K562 (cell line): ENCODE measurements around the gene EIF3M. TPM values are rescaled to one million over a fixed set of nuclear protein-coding genes. Genes with fewer than 3 reads are reported as not detected.

Source experiments
- ATAC-seq: fragments of 200-7000 bp; cut with Tn5 transposase; 3 replicates; pipeline ENCODE4 v1.9.1; 2020; ENCODE audit warnings: moderate library complexity
- BruUV-seq: library from RNA; stranded (reverse); fragments of 400-500 nt; replicated peaks from 2 replicates; lab custom pipeline; 2021; lab: Mats Ljungman, UMichigan
- CTCF ChIA-PET: fragments of 300-600 bp; formaldehyde crosslinking; extraction: SDS; loops from one replicate; lab custom pipeline; 2021; ENCODE audit warnings: low intra/inter-chr PET ratio; lab: Yijun Ruan, JAX
- POLR2A ChIA-PET: fragments of 300-600, 350-650 bp; sonication (Branson Sonifier 250); formaldehyde crosslinking; extraction: SDS; loops from one replicate; lab custom pipeline; 2021; ENCODE audit warnings: antibody characterized with exemption, inconsistent platforms; lab: Yijun Ruan, JAX
- DNase-seq, 4 experiments: peaks; one replicate each; pipeline versions ENCODE4 v3.0.0 to v3.0.0-alpha.2; 2011 to 2018; ENCODE audit warnings: low spot score in 3 of 4, mixed read lengths in 3 of 4; ENCODE audit errors: extremely low read depth in 1 of 4
- FAIRE-seq: peaks from 2 replicates; lab custom pipeline; 2011; peaks lifted over from hg19 to GRCh38; lab: Jason Lieb, UNC
- H2AFZ ChIP-seq: 2 replicates; pipeline ENCODE4 v1.6.0; 2011; ENCODE audit warnings: low read depth, low read length, control low read depth, inconsistent platforms
- H3K27ac ChIP-seq: fragments of 200-600 bp; 3 replicates; pipeline ENCODE4 v1.8.0; 2011; ENCODE audit warnings: low read depth, mild to moderate bottlenecking, control low read depth, inconsistent platforms, low read length, moderate library complexity, mixed read lengths; ENCODE audit errors: extremely low read depth
- H3K27me3 ChIP-seq, 2 experiments: fragments of 300-600 bp in 1 of 2; 2 replicates in 1 of 2; 3 replicates in 1 of 2; pipeline versions ENCODE4 v1.6.0 to v1.8.0; 2011; ENCODE audit warnings: inconsistent platforms in 2 of 2, low read length in 2 of 2, mild to moderate bottlenecking in 1 of 2, mixed read lengths in 1 of 2, moderate library complexity in 1 of 2; ENCODE audit not compliant: control insufficient read depth in 2 of 2, insufficient read depth in 2 of 2
- H3K36me3 ChIP-seq: fragments of 300-600 bp; 3 replicates; pipeline ENCODE4 v1.8.0; 2011; ENCODE audit warnings: mild to moderate bottlenecking, low read length, inconsistent platforms; ENCODE audit not compliant: control insufficient read depth, insufficient read depth
- H3K4me1 ChIP-seq, 2 experiments: fragments of 200-600 bp in 1 of 2; replicated peaks in 1 of 2; 2 replicates in 1 of 2; 3 replicates in 1 of 2; pipeline versions ENCODE4 v1.5.1 to v1.8.0; 2011; ENCODE audit warnings: inconsistent platforms in 2 of 2, low read length in 2 of 2, mild to moderate bottlenecking in 1 of 2, mixed read lengths in 1 of 2, moderate library complexity in 1 of 2; ENCODE audit not compliant: control insufficient read depth in 2 of 2, insufficient read depth in 2 of 2
- H3K4me2 ChIP-seq: 2 replicates; pipeline ENCODE4 v1.6.1; 2011; ENCODE audit warnings: low read length, control low read depth, inconsistent platforms, mixed read lengths; ENCODE audit not compliant: insufficient read depth
- H3K4me3 ChIP-seq: fragments of 200-600 bp; sonication (generic), shearing (Covaris generic); 2 replicates; pipeline ENCODE4 v1.5.1; 2016; ENCODE audit warnings: control low read depth, inconsistent platforms
- H3K79me2 ChIP-seq: fragments of 200-600 bp; 3 replicates; pipeline ENCODE4 v1.8.0; 2011; ENCODE audit warnings: low read length, inconsistent platforms; ENCODE audit not compliant: control insufficient read depth, insufficient read depth
- H3K9ac ChIP-seq, 2 experiments: 2 replicates each; pipeline versions ENCODE4 v1.6.0 to v1.6.1; 2011; ENCODE audit warnings: low read depth in 2 of 2, low read length in 2 of 2, control low read depth in 1 of 2, inconsistent platforms in 1 of 2, mild to moderate bottlenecking in 1 of 2, mixed read lengths in 1 of 2; ENCODE audit not compliant: insufficient read depth in 1 of 2
- H3K9me1 ChIP-seq: one replicate; pipeline ENCODE4 v1.6.0; 2011; ENCODE audit warnings: inconsistent platforms, mild to moderate bottlenecking, low read length, moderate library complexity; ENCODE audit not compliant: control insufficient read depth, insufficient read depth
- H3K9me3 ChIP-seq: replicated peaks from 2 replicates; pipeline ENCODE4 v1.5.1; 2011; ENCODE audit warnings: low read depth, low read length, inconsistent platforms; ENCODE audit not compliant: control insufficient read depth, insufficient read depth
- H4K20me1 ChIP-seq: replicated peaks from 2 replicates; pipeline ENCODE4 v1.6.1; 2011; ENCODE audit warnings: low read length, inconsistent platforms, mixed read lengths; ENCODE audit not compliant: control insufficient read depth, insufficient read depth
- CHD1 ChIP-seq: fragments of 200-600 bp; sonication (generic); IDR thresholded peaks from one replicate; pipeline ENCODE4 v1.6.1; 2012; ENCODE audit warnings: mild to moderate bottlenecking, moderate library complexity, low read length, inconsistent platforms
- E2F3 ChIP-seq: fragments of 250-450 bp; sonication (Bioruptor Pico); IDR thresholded peaks from 2 replicates; pipeline ENCODE4 v1.4.0; 2020; ENCODE audit warnings: mild to moderate bottlenecking
- ERF ChIP-seq: fragments of 450-650 bp; formaldehyde crosslinking; IDR thresholded peaks from 2 replicates; pipeline ENCODE4 v1.4.0; 2020; ENCODE audit warnings: mild to moderate bottlenecking, mixed read lengths
- KAT8 ChIP-seq: fragments of 450-650 bp; IDR thresholded peaks from 2 replicates; pipeline ENCODE4 v1.6.1; 2016; ENCODE audit warnings: low read depth, mild to moderate bottlenecking
- KDM2B ChIP-seq: fragments of 250-450 bp; sonication (Bioruptor Pico); IDR thresholded peaks from 2 replicates; pipeline ENCODE4 v1.8.0; 2021; ENCODE audit warnings: mild to moderate bottlenecking, moderate library complexity
- L3MBTL2 ChIP-seq: fragments of 450-650 bp; IDR thresholded peaks from 2 replicates; pipeline ENCODE4 v1.6.1; 2016; ENCODE audit warnings: mild to moderate bottlenecking, moderate library complexity
- NFE2 ChIP-seq: IDR thresholded peaks from 2 replicates; pipeline ENCODE4 v1.6.1; 2014; ENCODE audit warnings: antibody characterized with exemption, low read depth
- SAFB2 ChIP-seq: fragments of 200-400 bp; formaldehyde crosslinking; IDR thresholded peaks from 2 replicates; pipeline ENCODE4 v1.6.1; 2018; ENCODE audit warnings: borderline replicate concordance, low read length, low read depth, moderate library complexity; ENCODE audit not compliant: severe bottlenecking
- SMARCE1 ChIP-seq: fragments of 450-650 bp; IDR thresholded peaks from 2 replicates; pipeline ENCODE4 v1.7.1; 2016; ENCODE audit warnings: mild to moderate bottlenecking
- TEAD2 ChIP-seq: fragments of 450-650 bp; IDR thresholded peaks from 2 replicates; pipeline ENCODE4 v1.6.1; 2016; ENCODE audit warnings: missing genetic modification characterization, control low read depth, missing compliant biosample characterization
- TEAD4 ChIP-seq, 2 experiments: sonication (generic) in 1 of 2; formaldehyde crosslinking in 1 of 2; IDR thresholded peaks; 2 replicates each; pipeline versions ENCODE4 v1.6.1 to v1.8.0; 2012 to 2022; ENCODE audit warnings: borderline replicate concordance in 1 of 2, inconsistent platforms in 1 of 2, low read length in 1 of 2, mild to moderate bottlenecking in 1 of 2, missing genetic modification reagents in 1 of 2
- ZC3H11A ChIP-seq: IDR thresholded peaks from 2 replicates; pipeline ENCODE4 v1.6.1; 2012; ENCODE audit warnings: low read depth, low read length, improper control_type of control experiment
- ZNF212 ChIP-seq: fragments of 450-650 bp; formaldehyde crosslinking; IDR thresholded peaks from 2 replicates; pipeline ENCODE4 v1.4.0; 2020; ENCODE audit warnings: mild to moderate bottlenecking
- ZNF24 ChIP-seq: fragments of 450-650 bp; IDR thresholded peaks from 2 replicates; pipeline ENCODE4 v1.6.1; 2016
- WGBS: fragments of 100-300 bp; shearing (Covaris generic); methylation state at CpG from one replicate; pipeline ENCODE4 v1.1.6; 2016; ENCODE audit warnings: low coverage, mixed read lengths; ENCODE audit not compliant: insufficient coverage; ENCODE audit errors: missing lambda C conversion rate; 5-methylcytosine and 5-hydroxymethylcytosine counted together
- in situ Hi-C: fragments of 300-500 bp; cut with MboI; formaldehyde crosslinking; loops from 4 replicates; pipeline ENCODE4 v1.15.0; 2018; ENCODE audit warnings: inconsistent platforms, mixed read lengths
- intact Hi-C: fragments of 100-400 bp; cut with micrococcal nuclease; formaldehyde crosslinking; loops from 2 replicates; pipeline ENCODE4 v1.14.2; 2022
- polyA plus RNA-seq, 8 experiments: library from polyadenylated mRNA; depleted of rRNA in 4 of 8; stranded (reverse) in 5 of 8; unstranded in 3 of 8; fragments of >200 nt; fragmentation: Nextera tagmentation in 2 of 8; fragmentation: Illumina TruSeq in 1 of 8; extraction: Ambion mirVana in 2 of 8; extraction: Trizol in 1 of 8; gene quantifications; 2 replicates each; pipeline versions ENCODE4 v1.2.1 to v1.2.3, GENCODE V29; 2011 to 2014; ENCODE audit warnings: inconsistent platforms in 1 of 8, missing spikeins in 1 of 8
- total RNA-seq, 7 experiments: library from RNA; depleted of rRNA in 6 of 7; stranded (reverse); fragments of >200 nt in 6 of 7; fragmentation: Illumina TruSeq in 2 of 7; extraction: Trizol in 2 of 7; gene quantifications; 2 replicates each; pipeline versions ENCODE4 v1.2.1 to v1.2.3, GENCODE V29; 2011 to 2021; ENCODE audit warnings: low replicate concordance in 1 of 7
- TF ChIP-seq, protein P1 (sequence below): fragments of 250-450 bp; sonication (Bioruptor Pico); IDR thresholded peaks from 2 replicates; pipeline ENCODE4 v1.8.0; 2021; ENCODE audit warnings: moderate library complexity, mild to moderate bottlenecking, inconsistent platforms
- TF ChIP-seq, protein P2 (sequence below): fragments of 450-650 bp; IDR thresholded peaks from 2 replicates; pipeline ENCODE4 v1.6.1; 2016; ENCODE audit warnings: mild to moderate bottlenecking
- TF ChIP-seq, protein P3 (sequence below): fragments of 450-650 bp; IDR thresholded peaks from 2 replicates; pipeline ENCODE4 v1.6.1; 2016; ENCODE audit warnings: low read depth, mild to moderate bottlenecking, moderate library complexity

The EIF3M gene
- total and polyA plus RNA-seq, 9 of the 15 experiments (the other 6 are each of a cell fraction or from before 2014, with no cell fraction given): 602 to 2,015 (median 1,058) TPM

DNA sequence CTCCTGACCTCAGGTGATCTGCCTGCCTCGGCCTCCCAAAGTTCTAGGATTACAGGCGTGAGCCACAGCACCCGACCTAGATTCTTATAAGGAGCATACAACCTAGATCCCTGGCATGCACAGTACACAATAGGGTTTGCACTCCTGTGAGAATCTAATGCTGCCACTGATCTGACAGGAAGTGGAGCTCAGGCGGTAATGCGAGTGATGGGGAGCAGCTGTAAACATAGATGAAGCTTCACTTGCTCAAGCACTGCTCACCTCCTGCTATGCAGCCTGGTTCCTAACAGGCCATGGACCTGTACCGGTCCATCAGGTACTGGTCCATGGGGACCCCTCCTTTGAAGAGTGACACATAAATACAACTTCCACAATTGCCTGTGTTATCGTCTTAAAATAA is 44.8 kb upstream of the EIF3M start (continued):
- TF ChIP-seq ZC3H11A (no peak), SMARCE1 (no peak)
- TF ChIP-seq, protein P1, sequence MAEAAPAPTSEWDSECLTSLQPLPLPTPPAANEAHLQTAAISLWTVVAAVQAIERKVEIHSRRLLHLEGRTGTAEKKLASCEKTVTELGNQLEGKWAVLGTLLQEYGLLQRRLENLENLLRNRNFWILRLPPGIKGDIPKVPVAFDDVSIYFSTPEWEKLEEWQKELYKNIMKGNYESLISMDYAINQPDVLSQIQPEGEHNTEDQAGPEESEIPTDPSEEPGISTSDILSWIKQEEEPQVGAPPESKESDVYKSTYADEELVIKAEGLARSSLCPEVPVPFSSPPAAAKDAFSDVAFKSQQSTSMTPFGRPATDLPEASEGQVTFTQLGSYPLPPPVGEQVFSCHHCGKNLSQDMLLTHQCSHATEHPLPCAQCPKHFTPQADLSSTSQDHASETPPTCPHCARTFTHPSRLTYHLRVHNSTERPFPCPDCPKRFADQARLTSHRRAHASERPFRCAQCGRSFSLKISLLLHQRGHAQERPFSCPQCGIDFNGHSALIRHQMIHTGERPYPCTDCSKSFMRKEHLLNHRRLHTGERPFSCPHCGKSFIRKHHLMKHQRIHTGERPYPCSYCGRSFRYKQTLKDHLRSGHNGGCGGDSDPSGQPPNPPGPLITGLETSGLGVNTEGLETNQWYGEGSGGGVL (CRISPR knock-in tag): no peak

DNA sequence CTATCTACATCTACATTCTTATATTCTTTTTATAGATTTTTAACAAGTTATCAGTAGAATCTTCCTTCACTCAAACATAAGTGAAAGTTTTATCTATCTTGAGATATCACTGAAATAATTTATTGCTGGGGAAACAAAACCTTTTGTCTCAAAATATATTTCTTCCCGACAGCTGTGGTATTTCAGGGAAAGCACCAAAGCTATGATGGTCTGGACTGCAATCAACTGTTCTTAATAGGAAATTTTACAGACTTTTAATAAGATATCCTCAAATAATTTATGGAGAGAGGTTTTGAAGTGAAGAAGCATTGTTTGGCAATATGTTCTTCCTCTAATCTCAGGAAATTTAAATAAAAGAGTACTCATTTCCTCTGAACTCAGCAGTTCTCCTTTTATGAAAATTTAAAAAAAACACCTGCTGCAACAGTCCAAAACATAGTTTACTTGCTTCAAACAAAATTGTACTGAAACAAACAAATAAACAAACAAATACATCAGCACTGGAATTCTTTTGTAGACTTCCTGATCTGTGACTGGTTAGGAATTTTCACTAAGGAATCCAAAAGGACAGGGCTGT is 33.9 kb upstream of the EIF3M start:
- WGBS: 17% methylated on average over 1 of the region's 1 CpG
- Histone ChIP-seq H3K9me3 (no peaks in the 10 kb centered on the region), H3K36me3 (no peaks in the 10 kb centered on the region), H3K79me2 (no peaks in the 10 kb centered on the region), H3K27me3 (peaks cover 0 to 4% of the 10 kb centered on the region in 2 experiments; a peak in 1 of 5 replicates), H3K9me1 (no peaks in the 10 kb centered on the region), H2AFZ (no peak overlapping the region), H3K4me1 (no peaks in the 10 kb centered on the region), H3K9ac (no peak overlapping the region), H4K20me1 (no peaks in the 10 kb centered on the region), H3K27ac (no peak overlapping the region), H3K4me3 (no peak overlapping the region), H3K4me2 (no peak overlapping the region)
- intact Hi-C loops (no loop called here), in situ Hi-C loops (no loop called here)
- DNase-seq (no peak), FAIRE-seq (no peak), ATAC-seq (no peak)
- BruUV-seq: no TSS peak
- TF ChIP-seq ZNF24: no peak
- no peak for TF ChIP-seq KDM2B (CRISPR knock-in tag)
- TF ChIP-seq NFE2: no peak
- TF ChIP-seq L3MBTL2: no peak
- TF ChIP-seq ERF: no peak
- no peak for TF ChIP-seq TEAD2 (tag)
- TF ChIP-seq ZNF212 (CRISPR knock-in tag): no peak
- no peak for TF ChIP-seq CHD1
- TF ChIP-seq, protein P2, sequence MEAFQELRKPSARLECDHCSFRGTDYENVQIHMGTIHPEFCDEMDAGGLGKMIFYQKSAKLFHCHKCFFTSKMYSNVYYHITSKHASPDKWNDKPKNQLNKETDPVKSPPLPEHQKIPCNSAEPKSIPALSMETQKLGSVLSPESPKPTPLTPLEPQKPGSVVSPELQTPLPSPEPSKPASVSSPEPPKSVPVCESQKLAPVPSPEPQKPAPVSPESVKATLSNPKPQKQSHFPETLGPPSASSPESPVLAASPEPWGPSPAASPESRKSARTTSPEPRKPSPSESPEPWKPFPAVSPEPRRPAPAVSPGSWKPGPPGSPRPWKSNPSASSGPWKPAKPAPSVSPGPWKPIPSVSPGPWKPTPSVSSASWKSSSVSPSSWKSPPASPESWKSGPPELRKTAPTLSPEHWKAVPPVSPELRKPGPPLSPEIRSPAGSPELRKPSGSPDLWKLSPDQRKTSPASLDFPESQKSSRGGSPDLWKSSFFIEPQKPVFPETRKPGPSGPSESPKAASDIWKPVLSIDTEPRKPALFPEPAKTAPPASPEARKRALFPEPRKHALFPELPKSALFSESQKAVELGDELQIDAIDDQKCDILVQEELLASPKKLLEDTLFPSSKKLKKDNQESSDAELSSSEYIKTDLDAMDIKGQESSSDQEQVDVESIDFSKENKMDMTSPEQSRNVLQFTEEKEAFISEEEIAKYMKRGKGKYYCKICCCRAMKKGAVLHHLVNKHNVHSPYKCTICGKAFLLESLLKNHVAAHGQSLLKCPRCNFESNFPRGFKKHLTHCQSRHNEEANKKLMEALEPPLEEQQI: no peak
- no peak for TF ChIP-seq TEAD4 (IDR thresholded peaks at IDR 0.05; ENCODE audit: low read length)
- no peak for TF ChIP-seq TEAD4 (CRISPR knock-in tag; IDR thresholded peaks at IDR 0.05; ENCODE audit: borderline replicate concordance)
- no peak for TF ChIP-seq SAFB2
- no peak for TF ChIP-seq KAT8
- TF ChIP-seq, protein P3, sequence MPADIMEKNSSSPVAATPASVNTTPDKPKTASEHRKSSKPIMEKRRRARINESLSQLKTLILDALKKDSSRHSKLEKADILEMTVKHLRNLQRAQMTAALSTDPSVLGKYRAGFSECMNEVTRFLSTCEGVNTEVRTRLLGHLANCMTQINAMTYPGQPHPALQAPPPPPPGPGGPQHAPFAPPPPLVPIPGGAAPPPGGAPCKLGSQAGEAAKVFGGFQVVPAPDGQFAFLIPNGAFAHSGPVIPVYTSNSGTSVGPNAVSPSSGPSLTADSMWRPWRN: no peak
- TF ChIP-seq E2F3: no peak
- CTCF ChIA-PET: interaction anchor here (0.6 kb wide), 1 partner anchor 72 kb away, joined by 3 read pairs; no protein-coding TSS in a partner anchor
- POLR2A ChIA-PET: no interaction called here
